Measurements from ENCODE around the gene TMEM198. TPM values are rescaled to one million over a fixed set of nuclear protein-coding genes. Genes with fewer than 3 reads are reported as not detected.
A peak's percentile ranks its signal among the peaks of the same experiment; 100 is the strongest.

The TMEM198 gene
- total and polyA plus RNA-seq, 2 experiments from 2014 or later = 5.6 to 13.7 TPM

DNA sequence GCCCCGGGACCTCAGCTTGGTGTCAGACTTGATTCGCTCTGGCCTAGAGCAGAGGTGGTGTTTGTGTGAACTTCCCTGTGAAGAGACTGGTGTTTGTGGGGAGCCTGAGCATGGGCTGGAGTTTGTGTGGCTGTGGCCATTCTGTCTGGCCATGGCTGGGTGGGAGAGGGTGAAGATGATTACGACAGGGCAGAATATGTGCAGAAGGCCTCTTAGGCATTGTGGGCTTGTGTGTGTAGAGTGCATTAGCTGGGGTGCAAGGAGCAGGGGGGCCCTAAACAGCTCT is 17.0 kb downstream of the TMEM198 start:
- peaks cover 30% of the 10 kb centered on the region for H3F3A ChIP-seq (replicated peaks; ENCODE audit: low read depth)
- no peaks in the 10 kb centered on the region for H3K9me2 ChIP-seq (ENCODE audit: insufficient read depth)
- peaks cover 8% of the 10 kb centered on the region; the same call in 1 of the 2 replicates for H3K36me3 ChIP-seq (ENCODE audit: insufficient read depth)
- H3K4me1 ChIP-seq (ENCODE audit: insufficient read depth) = peaks cover 52% of the 10 kb centered on the region
- H3K27ac ChIP-seq (ENCODE audit: low read depth) = peak overlapping the region; percentile 93
- peak overlapping the region; percentile 85 for H3K27ac Mint-ChIP-seq
- peaks cover 10% of the 10 kb centered on the region; the same call in 1 of the 2 replicates for H3K79me2 ChIP-seq (replicated peaks; ENCODE audit: insufficient read depth)
- H4K20me1 ChIP-seq (replicated peaks; ENCODE audit: insufficient read depth) = no peaks in the 10 kb centered on the region
- H3K4me1 Mint-ChIP-seq = peaks cover 62% of the 10 kb centered on the region
- peaks cover 26% of the 10 kb centered on the region for H3K27me3 Mint-ChIP-seq (ENCODE audit: insufficient read depth, low read depth, poor library complexity)
- H3K4me3 Mint-ChIP-seq = peak overlapping the region; percentile 14; the same call in 1 of the 3 replicates
- no peak overlapping the region for H2AFZ ChIP-seq
- peaks cover 42% of the 10 kb centered on the region for H3K36me3 Mint-ChIP-seq (ENCODE audit: low read depth)
- H3K4me2 ChIP-seq = peak overlapping the region; percentile 74
- no peaks in the 10 kb centered on the region for H3K27me3 ChIP-seq (ENCODE audit: insufficient read depth)
- TF ChIP-seq, protein P1, sequence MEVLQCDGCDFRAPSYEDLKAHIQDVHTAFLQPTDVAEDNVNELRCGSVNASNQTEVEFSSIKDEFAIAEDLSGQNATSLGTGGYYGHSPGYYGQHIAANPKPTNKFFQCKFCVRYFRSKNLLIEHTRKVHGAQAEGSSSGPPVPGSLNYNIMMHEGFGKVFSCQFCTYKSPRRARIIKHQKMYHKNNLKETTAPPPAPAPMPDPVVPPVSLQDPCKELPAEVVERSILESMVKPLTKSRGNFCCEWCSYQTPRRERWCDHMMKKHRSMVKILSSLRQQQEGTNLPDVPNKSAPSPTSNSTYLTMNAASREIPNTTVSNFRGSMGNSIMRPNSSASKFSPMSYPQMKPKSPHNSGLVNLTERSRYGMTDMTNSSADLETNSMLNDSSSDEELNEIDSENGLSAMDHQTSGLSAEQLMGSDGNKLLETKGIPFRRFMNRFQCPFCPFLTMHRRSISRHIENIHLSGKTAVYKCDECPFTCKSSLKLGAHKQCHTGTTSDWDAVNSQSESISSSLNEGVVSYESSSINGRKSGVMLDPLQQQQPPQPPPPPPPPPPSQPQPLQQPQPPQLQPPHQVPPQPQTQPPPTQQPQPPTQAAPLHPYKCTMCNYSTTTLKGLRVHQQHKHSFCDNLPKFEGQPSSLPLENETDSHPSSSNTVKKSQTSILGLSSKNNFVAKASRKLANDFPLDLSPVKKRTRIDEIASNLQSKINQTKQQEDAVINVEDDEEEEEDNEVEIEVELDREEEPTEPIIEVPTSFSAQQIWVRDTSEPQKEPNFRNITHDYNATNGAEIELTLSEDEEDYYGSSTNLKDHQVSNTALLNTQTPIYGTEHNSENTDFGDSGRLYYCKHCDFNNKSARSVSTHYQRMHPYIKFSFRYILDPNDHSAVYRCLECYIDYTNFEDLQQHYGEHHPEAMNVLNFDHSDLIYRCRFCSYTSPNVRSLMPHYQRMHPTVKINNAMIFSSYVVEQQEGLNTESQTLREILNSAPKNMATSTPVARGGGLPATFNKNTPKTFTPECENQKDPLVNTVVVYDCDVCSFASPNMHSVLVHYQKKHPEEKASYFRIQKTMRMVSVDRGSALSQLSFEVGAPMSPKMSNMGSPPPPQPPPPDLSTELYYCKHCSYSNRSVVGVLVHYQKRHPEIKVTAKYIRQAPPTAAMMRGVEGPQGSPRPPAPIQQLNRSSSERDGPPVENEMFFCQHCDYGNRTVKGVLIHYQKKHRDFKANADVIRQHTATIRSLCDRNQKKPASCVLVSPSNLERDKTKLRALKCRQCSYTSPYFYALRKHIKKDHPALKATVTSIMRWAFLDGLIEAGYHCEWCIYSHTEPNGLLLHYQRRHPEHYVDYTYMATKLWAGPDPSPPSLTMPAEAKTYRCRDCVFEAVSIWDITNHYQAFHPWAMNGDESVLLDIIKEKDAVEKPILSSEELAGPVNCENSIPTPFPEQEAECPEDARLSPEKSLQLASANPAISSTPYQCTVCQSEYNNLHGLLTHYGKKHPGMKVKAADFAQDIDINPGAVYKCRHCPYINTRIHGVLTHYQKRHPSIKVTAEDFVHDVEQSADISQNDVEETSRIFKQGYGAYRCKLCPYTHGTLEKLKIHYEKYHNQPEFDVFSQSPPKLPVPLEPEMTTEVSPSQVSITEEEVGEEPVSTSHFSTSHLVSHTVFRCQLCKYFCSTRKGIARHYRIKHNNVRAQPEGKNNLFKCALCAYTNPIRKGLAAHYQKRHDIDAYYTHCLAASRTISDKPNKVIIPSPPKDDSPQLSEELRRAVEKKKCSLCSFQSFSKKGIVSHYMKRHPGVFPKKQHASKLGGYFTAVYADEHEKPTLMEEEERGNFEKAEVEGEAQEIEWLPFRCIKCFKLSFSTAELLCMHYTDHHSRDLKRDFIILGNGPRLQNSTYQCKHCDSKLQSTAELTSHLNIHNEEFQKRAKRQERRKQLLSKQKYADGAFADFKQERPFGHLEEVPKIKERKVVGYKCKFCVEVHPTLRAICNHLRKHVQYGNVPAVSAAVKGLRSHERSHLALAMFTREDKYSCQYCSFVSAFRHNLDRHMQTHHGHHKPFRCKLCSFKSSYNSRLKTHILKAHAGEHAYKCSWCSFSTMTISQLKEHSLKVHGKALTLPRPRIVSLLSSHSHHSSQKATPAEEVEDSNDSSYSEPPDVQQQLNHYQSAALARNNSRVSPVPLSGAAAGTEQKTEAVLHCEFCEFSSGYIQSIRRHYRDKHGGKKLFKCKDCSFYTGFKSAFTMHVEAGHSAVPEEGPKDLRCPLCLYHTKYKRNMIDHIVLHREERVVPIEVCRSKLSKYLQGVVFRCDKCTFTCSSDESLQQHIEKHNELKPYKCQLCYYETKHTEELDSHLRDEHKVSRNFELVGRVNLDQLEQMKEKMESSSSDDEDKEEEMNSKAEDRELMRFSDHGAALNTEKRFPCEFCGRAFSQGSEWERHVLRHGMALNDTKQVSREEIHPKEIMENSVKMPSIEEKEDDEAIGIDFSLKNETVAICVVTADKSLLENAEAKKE (CRISPR knock-in tag; IDR thresholded peaks at IDR 0.05) = no peak
- no peak for TF ChIP-seq ZNF114 (CRISPR knock-in tag; IDR thresholded peaks at IDR 0.05)
- TF ChIP-seq, protein P2, sequence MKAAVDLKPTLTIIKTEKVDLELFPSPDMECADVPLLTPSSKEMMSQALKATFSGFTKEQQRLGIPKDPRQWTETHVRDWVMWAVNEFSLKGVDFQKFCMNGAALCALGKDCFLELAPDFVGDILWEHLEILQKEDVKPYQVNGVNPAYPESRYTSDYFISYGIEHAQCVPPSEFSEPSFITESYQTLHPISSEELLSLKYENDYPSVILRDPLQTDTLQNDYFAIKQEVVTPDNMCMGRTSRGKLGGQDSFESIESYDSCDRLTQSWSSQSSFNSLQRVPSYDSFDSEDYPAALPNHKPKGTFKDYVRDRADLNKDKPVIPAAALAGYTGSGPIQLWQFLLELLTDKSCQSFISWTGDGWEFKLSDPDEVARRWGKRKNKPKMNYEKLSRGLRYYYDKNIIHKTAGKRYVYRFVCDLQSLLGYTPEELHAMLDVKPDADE (IDR thresholded peaks at IDR 0.05) = no peak
- TF ChIP-seq, protein P3, sequence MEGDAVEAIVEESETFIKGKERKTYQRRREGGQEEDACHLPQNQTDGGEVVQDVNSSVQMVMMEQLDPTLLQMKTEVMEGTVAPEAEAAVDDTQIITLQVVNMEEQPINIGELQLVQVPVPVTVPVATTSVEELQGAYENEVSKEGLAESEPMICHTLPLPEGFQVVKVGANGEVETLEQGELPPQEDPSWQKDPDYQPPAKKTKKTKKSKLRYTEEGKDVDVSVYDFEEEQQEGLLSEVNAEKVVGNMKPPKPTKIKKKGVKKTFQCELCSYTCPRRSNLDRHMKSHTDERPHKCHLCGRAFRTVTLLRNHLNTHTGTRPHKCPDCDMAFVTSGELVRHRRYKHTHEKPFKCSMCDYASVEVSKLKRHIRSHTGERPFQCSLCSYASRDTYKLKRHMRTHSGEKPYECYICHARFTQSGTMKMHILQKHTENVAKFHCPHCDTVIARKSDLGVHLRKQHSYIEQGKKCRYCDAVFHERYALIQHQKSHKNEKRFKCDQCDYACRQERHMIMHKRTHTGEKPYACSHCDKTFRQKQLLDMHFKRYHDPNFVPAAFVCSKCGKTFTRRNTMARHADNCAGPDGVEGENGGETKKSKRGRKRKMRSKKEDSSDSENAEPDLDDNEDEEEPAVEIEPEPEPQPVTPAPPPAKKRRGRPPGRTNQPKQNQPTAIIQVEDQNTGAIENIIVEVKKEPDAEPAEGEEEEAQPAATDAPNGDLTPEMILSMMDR (conservative IDR thresholded peaks at IDR 0.05; ENCODE audit: low read depth in 2 of 2) = no peak
- no peak for TF ChIP-seq ZNF331 (CRISPR knock-in tag; IDR thresholded peaks at IDR 0.05; ENCODE audit: low read depth)
- TF ChIP-seq JUNB (IDR thresholded peaks at IDR 0.05; ENCODE audit: unreplicated experiment) = no peak
- TF ChIP-seq CREB1 (CRISPR knock-in tag; IDR thresholded peaks at IDR 0.05; ENCODE audit: low read depth) = no peak
- TF ChIP-seq STAT1 (IDR thresholded peaks at IDR 0.05; ENCODE audit: unreplicated experiment) = no peak
- TF ChIP-seq, protein P4, sequence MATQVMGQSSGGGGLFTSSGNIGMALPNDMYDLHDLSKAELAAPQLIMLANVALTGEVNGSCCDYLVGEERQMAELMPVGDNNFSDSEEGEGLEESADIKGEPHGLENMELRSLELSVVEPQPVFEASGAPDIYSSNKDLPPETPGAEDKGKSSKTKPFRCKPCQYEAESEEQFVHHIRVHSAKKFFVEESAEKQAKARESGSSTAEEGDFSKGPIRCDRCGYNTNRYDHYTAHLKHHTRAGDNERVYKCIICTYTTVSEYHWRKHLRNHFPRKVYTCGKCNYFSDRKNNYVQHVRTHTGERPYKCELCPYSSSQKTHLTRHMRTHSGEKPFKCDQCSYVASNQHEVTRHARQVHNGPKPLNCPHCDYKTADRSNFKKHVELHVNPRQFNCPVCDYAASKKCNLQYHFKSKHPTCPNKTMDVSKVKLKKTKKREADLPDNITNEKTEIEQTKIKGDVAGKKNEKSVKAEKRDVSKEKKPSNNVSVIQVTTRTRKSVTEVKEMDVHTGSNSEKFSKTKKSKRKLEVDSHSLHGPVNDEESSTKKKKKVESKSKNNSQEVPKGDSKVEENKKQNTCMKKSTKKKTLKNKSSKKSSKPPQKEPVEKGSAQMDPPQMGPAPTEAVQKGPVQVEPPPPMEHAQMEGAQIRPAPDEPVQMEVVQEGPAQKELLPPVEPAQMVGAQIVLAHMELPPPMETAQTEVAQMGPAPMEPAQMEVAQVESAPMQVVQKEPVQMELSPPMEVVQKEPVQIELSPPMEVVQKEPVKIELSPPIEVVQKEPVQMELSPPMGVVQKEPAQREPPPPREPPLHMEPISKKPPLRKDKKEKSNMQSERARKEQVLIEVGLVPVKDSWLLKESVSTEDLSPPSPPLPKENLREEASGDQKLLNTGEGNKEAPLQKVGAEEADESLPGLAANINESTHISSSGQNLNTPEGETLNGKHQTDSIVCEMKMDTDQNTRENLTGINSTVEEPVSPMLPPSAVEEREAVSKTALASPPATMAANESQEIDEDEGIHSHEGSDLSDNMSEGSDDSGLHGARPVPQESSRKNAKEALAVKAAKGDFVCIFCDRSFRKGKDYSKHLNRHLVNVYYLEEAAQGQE (IDR thresholded peaks at IDR 0.05; ENCODE audit: unreplicated experiment) = no peak
- TF ChIP-seq NANOG (IDR thresholded peaks at IDR 0.05; ENCODE audit: borderline replicate concordance) = no peak
- no peak for TF ChIP-seq POLR2AphosphoS5 (IDR thresholded peaks at IDR 0.05; ENCODE audit: low read depth)
- no peak for TF ChIP-seq EZH2 (IDR thresholded peaks at IDR 0.05; ENCODE audit: low read depth, unreplicated experiment)
- no peak for TF ChIP-seq EZH2phosphoT487 (IDR thresholded peaks at IDR 0.05; ENCODE audit: unreplicated experiment)
- H3K9me3 Mint-ChIP-seq = no peaks in the 10 kb centered on the region; the same call in 2 of the 3 replicates
- DNase-seq (ENCODE audit: low spot score) = no peak
- H3K4me3 ChIP-seq = no peak overlapping the region
- no peak for ATAC-seq

All from GM23338 (cell line).